HG03558 (cell line): ENCODE results near the gene CFAP100.

Experiments
- ATAC-seq: cut with Tn5 transposase; IDR thresholded peaks from one replicate; pipeline ENCODE4 v1.9.1; 2021; ENCODE audit warnings: moderate number of reproducible peaks; ENCODE audit not compliant: unreplicated experiment; ENCODE audit errors: extremely low read depth

The CFAP100 gene

GRCh38 chr3:126373682-126374601, 20.8 kb upstream of the CFAP100 start:
- ATAC-seq = no peak

- no peak for ATAC-seq
These were observed 18.8 kb upstream of the CFAP100 start for GRCh38 chr3:126375835-126376331.

- no peak for ATAC-seq
These were observed 18.3 kb upstream of the CFAP100 start for GRCh38 chr3:126376444-126376843.

- no peak for ATAC-seq
These were observed 17.5 kb upstream of the CFAP100 start for GRCh38 chr3:126377211-126377610.

GRCh38 chr3:126378341-126378751, 16.4 kb upstream of the CFAP100 start:
- ATAC-seq = no peak

GRCh38 chr3:126380011-126380768, 14.5 kb upstream of the CFAP100 start:
- ATAC-seq = no peak

- ATAC-seq = no peak
These were observed 12.7 kb upstream of the CFAP100 start for GRCh38 chr3:126381966-126382365.

GRCh38 chr3:126389112-126389793, 5.5 kb upstream of the CFAP100 start:
- no peak for ATAC-seq

GRCh38 chr3:126389794-126390146, 4.9 kb upstream of the CFAP100 start:
- no peak for ATAC-seq

- ATAC-seq = no peak
These were observed 4.5 kb upstream of the CFAP100 start for GRCh38 chr3:126390201-126390600.

GRCh38 chr3:126390751-126391150, 4.0 kb upstream of the CFAP100 start:
- no peak for ATAC-seq

- no peak for ATAC-seq
These were observed 3.1 kb upstream of the CFAP100 start for GRCh38 chr3:126391631-126392030.

GRCh38 chr3:126392246-126392645, 2.5 kb upstream of the CFAP100 start:
- no peak for ATAC-seq

- ATAC-seq = no peak
These were observed 1.1 kb upstream of the CFAP100 start for GRCh38 chr3:126393563-126393962.

- no peak for ATAC-seq
These were observed 240 bp downstream of the CFAP100 start for GRCh38 chr3:126394977-126395321.

GRCh38 chr3:126395846-126396513, 1.3 kb downstream of the CFAP100 start:
- no peak for ATAC-seq

GRCh38 chr3:126396536-126396935, 1.8 kb downstream of the CFAP100 start:
- no peak for ATAC-seq

GRCh38 chr3:126397610-126398422, 3.1 kb downstream of the CFAP100 start:
- ATAC-seq = no peak
